HG03139 (cell line): Measurements from ENCODE around the gene FXYD4.
"Not testable (repeated sequence)": the region's sequence is repeated elsewhere in the genome, so short reads cannot be mapped to it uniquely, and the experiment has no call there.

Experiments
- ATAC-seq: cut with Tn5 transposase; IDR thresholded peaks from one replicate; pipeline ENCODE4 v1.9.1; 2021; ENCODE audit not compliant: unreplicated experiment

Gene FXYD4

DNA sequence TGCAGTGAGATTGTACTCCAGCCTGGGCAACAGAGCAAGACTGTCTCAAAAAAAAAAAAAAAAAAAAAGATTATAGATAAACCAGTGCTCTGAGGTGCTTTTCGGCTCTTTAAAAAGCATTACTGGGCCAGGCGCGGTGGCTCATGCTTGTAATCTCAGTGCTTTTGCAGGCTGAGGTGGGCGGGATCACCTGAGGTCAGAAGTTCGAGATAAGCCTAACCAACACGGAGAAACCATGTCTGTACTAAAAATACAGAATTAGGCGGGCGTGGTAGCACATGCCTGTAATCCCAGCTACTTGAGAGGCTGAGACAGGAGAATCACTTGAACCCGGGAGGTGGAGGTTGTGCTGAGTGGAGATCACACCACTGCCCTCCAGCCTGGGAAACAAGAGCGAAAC lies 44.1 kb downstream of the FXYD4 start:
- ATAC-seq: no peak

- ATAC-seq: no peak
Observed at GRCh38 chr10:43417950-43418768, 46.7 kb downstream of the FXYD4 start.

DNA sequence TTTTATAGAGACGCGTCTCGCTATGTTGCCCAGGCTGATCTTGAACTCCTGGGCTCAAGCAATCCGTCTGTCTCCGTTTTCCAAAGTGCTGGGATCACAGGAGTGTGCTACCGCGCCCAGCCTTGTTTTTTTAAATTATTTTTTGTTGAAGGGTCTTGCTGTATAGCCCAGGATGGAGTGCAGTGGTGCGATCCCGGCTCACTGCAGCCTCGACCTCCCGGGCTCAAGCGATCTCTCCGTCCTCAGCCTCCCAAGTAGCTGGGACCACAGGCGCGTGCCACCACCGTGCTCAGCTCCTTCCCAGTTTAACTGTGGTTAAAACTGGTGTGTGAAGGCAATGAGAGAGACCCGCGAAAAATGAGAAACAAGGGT lies 48.5 kb downstream of the FXYD4 start:
- ATAC-seq: no peak

DNA sequence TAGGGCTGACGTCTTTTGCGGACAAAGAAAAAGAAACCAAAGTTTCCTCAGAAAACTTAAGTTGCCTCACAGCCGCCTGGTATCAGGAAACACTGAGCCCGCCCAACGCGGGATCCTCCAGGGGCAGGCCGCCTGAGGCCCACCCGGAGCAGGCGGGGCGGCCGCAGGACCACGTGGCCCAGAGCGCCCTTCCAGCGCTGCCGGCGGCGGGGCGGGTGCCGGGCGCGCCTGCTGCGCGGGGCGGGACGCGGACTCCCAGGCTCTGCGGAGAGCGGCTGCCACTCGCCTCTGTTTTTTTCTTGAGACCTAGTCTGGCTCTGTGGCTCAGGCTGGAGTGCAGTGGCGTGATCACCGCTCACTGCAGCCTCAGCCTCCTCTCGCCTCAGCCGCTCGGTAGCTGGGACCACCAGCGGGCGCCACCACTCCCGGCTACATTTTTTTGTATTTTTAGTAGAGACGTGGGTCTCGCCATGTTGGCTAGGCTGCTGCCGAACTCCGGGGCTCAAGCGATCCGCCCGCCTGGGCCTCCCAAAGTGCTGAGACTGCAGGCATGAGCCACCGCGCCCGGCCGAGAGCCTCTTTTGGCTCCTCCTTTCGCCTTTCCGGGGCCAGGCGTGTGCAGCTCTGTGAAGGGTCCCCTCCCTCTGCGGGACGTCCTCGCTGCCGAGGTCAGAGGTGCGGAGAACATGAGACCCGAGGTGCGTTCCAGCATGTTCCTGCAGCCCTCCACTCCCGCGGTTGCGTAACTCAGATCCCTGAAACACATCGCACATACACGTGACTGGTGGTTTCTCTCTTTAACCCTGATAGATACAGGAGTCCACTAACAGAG lies 49.1 kb downstream of the FXYD4 start:
- peak; percentile 86 for ATAC-seq

DNA sequence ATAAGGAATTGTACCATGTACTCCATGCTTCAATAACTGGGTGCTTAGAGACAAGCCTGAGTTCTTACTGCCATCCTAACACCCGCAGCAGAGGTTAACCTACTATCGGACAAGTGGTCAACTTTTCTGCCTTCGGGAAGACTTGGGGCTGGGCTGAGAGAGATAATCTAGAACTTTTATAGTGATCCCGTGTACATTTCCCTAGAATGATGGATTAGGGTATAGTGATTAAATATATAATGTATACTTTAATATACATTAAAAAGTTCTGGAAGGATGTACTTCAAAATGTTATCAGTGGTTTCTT lies 49.7 kb downstream of the FXYD4 start:
- no peak for ATAC-seq

DNA sequence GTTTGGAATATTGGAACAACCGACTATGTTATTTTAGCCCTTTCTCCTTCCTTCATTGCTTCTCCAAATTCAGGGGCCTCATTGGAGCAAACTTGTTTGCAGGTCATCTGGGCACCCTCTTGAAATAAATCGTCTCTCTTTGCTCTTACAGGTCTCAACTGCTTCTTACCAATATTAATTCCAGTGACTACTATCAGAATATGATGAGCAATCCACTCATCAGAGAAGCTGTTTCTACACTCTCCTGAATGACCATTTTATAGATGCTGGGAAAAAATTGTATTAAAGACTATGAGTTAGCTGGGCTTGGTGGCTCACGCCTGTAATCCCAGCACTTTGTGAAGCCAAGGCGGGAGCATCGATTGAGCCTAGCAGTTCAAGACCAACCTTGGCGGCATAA lies 50.1 kb downstream of the FXYD4 start:
- ATAC-seq: no peak

DNA sequence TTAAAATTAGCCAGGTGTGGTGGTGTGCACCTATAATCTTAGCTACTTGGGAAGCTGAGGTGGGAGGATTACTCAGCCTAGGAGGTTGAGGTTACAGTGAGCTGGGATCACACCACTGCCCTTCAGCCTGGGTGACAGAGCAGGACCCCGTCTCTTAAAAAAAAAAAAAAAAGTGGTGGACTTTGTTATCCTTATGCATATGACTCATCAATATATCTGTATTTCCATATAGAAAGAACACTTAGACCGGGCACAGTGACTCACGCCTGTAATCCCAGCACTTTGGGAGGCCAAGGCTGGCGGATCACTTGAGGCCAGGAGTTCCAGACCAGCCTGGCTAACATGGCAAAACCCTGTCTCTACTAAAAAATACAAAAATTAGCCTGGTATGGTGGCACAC lies 50.5 kb downstream of the FXYD4 start:
- not testable (repeated sequence) for ATAC-seq

- ATAC-seq: no peak
Observed at GRCh38 chr10:43424416-43424815, 53.0 kb downstream of the FXYD4 start.
